Stimulated activated CD4-positive, alpha-beta T cell treated with anti-CD3 and anti-CD28 coated beads, Interleukin-12 subunit alpha, Interleukin-12 subunit beta, amount 100 ng/mL, for 24 hours (primary cell): ENCODE data around the gene MAJIN.
A peak's percentile ranks its signal among the peaks of the same experiment; 100 is the strongest.
"Not testable (repeated sequence)": the region's sequence is repeated elsewhere in the genome, so short reads cannot be mapped to it uniquely, and the experiment has no call there.

ENCODE experiments used
- DNase-seq, 2 experiments: peaks; one replicate each; pipeline ENCODE4 v3.0.0-alpha.2; 2020; ENCODE audit warnings: low read depth in 2 of 2

MAJIN gene, protein sequence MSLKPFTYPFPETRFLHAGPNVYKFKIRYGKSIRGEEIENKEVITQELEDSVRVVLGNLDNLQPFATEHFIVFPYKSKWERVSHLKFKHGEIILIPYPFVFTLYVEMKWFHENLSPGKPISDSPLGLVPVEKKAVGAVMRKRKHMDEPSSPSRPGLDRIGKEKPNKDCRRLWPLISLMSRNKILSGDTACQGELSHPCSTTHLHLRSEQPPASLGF

DNA sequence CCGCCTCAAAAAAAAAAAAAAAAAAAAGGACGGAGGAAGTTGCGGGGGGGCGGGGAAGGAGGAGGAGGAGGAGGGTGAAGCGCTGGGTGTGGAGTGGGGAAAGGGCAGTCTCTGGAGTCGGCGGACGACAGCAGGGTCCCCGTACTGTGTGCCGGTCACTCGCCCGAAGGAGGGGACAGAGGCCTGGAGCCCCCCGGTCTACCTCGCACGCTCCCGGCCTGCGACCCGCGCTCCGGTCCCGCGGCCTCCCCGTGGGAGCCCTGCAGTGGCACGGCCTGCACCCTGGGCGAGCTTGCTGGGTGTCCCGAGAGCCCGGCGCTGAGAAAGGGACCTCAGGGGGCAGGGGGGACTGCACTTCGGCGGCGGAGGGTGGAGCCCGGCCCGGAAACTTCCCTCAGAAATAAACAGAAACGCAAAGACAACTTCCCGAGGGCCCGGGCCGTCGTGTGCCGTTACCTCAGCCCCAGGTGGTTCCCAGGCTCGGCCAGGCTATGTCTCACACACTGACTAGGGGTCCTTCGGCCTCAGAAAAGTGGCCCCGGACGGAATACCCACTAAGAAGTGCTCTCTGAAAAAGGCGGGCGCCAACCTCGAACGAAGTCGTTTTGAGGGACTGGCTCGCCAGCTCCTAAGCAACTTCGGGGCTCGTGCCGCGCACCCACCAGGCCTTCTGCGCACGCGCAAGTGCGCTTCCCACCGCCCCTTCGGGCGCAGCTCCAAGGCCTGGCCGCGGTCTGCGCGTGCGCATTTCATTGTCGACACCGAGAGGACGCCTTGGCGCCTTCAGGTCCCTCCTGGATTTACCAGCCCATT, at the start of gene MAJIN:
Gene MAJIN (minus strand): TSS at position 688 of the 813 bp plus-strand sequence. CDS start 12,703 bp downstream, outside the sequence.
- peak; percentile 78 to 89 for DNase-seq

GRCh38 chr11:65021509-65021908, 49.6 kb upstream of the MAJIN start:
- DNase-seq = no peak

DNA sequence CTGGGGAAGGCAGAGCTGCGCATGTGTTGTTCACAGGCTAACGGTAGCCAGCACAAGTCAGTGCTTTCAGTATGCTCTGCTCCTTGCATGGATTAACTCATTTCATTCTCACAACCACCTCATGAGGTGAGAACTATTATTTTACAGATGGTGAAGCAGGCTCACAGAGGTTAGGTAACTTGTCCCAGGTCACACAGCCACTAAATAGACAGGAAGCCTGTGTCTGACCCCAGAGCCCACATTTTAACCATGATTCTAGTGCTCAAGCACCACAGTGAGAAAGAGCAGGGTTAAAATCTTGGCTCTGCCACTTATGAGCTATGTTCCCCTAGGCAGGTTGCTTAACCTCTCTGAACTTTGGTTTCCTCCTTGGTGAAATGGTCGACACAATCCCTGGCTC, 49.1 kb upstream of the MAJIN start:
- DNase-seq = no peak

DNA sequence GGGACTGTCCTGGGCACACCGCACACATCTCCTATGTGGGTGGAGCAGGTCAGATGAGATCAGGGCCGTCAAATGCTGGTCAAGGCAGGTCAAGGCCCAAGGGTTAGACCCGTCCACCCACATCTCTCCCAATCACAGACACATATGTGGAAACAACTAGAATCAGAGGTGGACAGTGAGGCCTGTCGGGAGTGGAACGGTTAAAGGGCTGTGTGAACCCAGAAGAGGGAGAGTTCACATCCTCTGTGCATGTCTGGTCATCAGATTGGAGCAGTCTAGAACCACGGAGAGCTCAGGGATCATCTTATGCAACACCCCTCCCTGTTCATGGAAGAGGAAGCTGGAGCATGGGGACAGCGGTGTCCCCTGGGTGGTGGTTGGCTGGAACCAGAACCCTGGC, 47.9 kb upstream of the MAJIN start:
- no peak for DNase-seq

DNA sequence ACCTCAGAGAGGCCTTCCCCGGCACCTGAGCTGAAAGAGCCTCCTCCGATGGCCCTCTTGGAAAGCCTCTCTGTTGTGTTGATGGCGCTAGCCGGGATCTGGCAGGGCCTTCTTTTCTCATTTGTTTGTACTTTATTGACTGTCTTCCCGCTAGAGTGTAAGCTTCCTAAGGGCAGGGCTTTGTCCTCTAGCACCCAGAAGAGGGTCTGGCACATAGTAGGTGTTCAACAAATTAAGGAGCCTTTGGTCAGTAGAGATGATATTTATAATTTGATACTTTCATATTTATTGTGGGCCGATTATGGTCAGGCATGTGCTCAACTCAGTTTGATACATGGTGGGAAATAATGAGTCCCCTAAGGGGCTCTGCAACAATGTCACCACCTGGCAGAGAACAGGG, 46.0 kb upstream of the MAJIN start:
- no peak for DNase-seq

GRCh38 chr11:65016705-65017104, 44.8 kb upstream of the MAJIN start:
- DNase-seq = no peak

GRCh38 chr11:65014726-65015227, 42.9 kb upstream of the MAJIN start:
- no peak for DNase-seq

- DNase-seq = peak; percentile 76 to 82
Observed at GRCh38 chr11:65013888-65014725, 42.2 kb upstream of the MAJIN start, which contains the start of gene ARL2. ARL2 (plus strand) TSS chr11:65014160; CDS start chr11:65014208, 48 bp downstream.

DNA sequence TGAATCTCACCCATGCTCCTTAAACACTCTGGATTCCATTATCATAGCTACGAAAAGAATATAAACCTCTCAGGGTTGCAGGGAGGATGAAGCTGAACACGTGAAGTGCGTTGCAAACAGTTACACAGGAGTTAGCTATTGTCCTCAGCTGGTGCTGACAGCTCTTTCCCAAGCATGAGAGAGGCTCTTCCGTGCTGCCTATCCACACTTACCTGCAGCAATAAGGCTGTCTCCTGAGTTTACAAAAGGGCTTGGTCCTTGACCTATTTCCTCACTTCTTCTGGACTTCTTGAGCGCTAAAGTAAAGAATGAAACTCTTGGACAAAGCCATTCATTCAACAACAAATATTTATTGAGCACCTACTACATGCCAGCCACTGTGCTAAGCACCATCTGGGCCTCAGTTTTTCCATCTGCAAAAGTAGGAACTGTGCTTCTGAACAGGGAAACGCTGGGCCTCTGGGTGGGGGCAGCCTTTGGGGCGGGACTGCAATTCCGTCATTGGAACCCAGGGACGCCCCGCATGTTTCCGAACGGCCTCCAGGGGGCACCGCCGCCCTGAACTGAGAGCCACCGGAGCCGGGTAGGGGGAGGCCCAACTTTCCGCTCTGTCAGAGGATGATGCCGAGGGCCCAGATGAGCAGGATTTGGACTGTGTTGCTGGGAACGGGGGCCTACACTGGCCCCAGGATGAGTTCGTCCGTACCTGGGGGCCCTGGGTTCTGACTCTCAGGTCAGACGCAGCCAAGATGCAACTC, 41.4 kb upstream of the MAJIN start:
- peak; percentile 83 to 91 for DNase-seq

DNA sequence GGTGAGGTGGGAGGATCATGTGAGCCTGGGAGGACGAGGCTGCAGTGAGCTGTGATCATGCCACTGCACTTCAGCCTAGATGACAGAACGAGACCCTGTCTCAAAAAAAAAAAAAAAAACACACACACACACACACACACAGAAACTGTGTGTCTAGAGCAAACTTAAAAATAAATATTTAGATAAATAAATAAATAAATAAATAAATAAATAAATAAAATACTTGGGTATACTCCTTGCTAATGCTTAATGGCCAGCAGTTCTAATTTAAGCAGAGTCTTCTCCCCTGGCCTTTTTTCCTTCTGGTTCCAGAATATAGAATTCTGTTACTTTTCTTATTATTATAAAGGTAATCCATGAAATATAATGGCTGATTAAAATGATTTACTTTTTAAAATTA, 37.0 kb upstream of the MAJIN start:
- DNase-seq = no peak

DNA sequence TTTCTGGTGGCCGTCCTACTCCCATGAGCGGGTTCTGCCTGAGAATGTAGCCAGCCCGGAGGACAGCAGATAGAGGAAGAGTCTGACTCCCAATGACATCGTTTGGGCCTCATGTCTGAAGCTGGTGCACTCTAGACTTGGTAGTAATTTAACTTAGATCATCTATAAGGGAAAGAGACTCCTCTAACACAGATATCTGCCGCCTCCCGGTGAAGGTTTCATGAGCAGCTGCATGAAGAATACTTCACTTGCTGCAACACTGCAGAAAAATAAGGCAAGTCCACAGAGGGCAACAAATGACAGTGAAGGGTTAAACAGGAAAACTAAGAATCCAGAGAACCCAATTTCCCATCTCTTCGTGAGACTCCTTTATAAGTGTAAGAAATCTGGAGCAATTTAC, 36.1 kb upstream of the MAJIN start:
- no peak for DNase-seq

- DNase-seq = not testable (repeated sequence)
Observed at GRCh38 chr11:65003968-65004367, 32.1 kb upstream of the MAJIN start.

GRCh38 chr11:65003282-65003681, 31.4 kb upstream of the MAJIN start:
- DNase-seq = no peak

DNA sequence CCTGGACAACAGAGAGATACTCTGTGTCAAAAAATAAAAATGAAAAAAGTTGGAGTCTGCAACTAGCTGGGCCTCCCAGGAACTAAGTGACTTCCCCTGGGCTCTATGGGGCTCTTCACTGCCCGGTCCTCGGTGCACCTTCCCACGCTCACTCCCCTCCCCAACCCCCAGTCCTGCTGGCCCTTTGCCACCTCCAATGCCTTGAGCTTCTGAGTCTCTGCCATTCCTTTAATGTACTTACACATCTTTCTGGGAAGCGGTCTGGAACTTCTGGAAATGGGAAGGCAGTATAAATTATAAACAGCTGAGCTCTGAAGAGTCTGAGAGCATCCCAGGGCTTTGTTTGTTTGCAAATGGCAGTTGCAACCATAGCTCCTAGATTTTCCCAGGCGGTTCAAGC, 30.8 kb upstream of the MAJIN start:
- no peak for DNase-seq

DNA sequence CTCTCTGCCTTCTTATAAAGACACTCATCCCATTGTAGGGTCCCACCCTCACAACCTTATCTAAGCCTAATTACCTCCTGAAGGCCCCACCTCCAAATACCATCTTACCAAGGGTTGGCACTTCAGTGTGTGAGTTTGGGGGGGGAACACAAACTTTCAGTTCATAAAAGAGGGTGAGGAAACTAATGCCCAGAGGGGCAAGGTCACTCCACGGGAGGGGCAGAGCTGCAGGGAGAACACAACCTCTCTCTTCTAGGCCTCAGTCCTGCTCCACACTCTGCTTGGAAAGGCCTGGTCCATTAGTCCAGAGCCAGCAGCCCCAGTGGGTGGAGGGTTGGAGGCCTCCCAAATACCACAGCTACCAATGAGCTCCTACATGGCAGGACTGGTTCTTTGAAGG, 27.6 kb upstream of the MAJIN start:
- DNase-seq = no peak

DNA sequence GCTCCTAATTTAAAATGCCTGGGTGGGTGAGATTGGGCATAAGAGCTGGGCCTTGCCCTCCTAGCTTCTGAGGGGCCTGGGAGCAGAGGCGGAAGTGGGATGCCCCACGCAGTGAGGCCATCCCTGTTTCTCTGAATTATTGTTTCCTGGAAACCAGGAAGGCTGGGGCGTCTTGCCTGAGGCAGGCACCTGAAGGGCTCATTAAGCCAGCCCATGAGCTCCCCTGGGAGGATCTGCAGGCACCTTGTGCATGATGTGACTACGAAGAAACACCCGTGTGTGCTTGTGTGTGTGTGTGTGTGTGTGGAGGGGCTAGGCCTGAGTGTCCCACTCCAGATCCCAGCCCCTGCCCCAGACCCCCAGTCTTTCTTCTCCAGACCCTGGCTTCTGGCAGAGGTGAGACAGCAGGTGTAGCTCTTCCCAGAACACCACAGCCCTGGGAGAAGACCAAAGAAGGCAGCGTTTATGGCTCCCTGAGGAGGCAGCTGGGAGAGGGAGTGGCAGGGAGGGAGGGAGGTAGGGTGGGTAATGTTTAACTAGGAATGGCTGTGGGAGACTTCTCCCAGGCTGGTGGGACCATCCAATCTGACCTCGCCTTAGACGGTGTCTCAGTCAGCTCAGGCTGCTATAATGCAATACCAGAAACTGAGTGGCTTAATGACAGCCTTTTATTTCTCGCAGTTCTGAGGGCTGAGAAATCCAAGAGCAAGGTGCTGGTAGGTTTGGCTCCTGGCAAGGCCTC, 27.0 kb upstream of the MAJIN start:
- DNase-seq = no peak

DNA sequence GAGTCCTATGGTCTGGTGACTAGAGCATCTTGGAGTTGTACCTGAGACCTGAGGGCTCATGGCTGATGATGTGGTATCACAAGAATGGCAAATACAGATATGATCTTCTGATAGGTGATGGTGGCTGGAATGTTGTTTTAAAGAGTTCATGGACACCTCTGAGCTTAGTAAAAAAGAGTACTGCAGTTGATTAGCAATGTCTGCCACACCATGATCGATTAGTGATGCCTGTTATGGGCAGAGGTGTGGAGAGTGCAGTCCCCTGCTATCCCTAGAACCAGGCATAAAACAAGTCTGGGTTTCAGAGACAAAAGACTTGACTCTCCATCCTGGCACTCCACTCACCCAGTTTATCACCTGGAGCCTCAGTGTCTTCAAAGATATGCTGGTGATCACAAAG, 26.2 kb upstream of the MAJIN start:
- DNase-seq = no peak

DNA sequence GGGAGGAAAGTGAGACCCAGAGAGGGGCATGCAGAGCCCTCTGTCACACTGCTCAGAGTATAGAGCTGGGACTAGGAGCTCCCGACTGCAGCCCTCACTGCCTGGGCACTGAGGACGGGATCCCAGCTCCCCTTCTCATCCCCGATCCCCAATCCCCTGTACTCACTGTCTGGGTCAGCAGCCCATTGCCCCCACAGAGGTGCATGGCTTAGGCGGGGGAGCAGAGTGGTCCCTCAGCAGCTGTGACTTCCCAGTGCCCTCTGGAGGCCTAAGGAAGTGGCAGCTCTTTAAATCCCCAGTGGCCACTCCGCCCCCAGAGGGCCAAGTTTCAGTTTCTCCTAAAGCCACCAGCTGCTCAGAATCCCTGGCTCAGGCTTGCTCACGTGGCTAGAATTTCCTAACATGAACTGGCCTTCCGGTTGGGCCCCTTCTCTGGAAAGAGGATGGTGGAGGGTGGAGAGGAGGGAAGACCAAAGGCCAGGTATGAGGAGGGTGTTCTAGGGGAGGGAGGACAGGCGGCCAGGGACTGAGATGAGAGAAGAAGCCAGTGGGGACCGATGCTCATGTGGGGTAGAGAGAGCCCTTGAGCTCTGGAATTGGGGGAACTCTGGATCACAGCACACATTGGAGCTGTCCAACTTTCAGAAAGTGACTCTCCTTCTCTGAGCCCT, 24.9 kb upstream of the MAJIN start, which contains the start of gene BATF2:
Gene BATF2 (minus strand): TSS at position 262 of the 671 bp plus-strand sequence. CDS start 57 bp downstream, at position 205.
- no peak for DNase-seq

GRCh38 chr11:64996327-64996709, 24.4 kb upstream of the MAJIN start:
- DNase-seq = no peak

- no peak for DNase-seq
Observed at GRCh38 chr11:64994318-64994717, 22.4 kb upstream of the MAJIN start.
